Esophagus (tissue), 2 donors: ENCODE results near the gene SLC7A11. TPM values are rescaled to one million over a fixed set of nuclear protein-coding genes. Genes with fewer than 3 reads are reported as not detected.
"Not testable (repeated sequence)": the region's sequence is repeated elsewhere in the genome, so short reads cannot be mapped to it uniquely, and the experiment has no call there.

Source experiments
- H3K27ac ChIP-seq, 2 donors: one replicate each; pipeline ENCODE4 v1.5.1; 2013; ENCODE audit warnings: low read depth in 2 of 2, mild to moderate bottlenecking in 2 of 2, inconsistent platforms in 1 of 2, low read length in 1 of 2, moderate library complexity in 1 of 2
- H3K27me3 ChIP-seq, 2 donors: one replicate each; pipeline ENCODE4 v1.6.1; 2013; ENCODE audit warnings: low read length in 2 of 2, control low read depth in 1 of 2, mild to moderate bottlenecking in 1 of 2; ENCODE audit not compliant: insufficient read depth in 2 of 2, control insufficient read depth in 1 of 2
- H3K36me3 ChIP-seq, 2 donors: one replicate each; pipeline ENCODE4 v1.6.1; 2013; ENCODE audit warnings: low read length in 1 of 2; ENCODE audit not compliant: control insufficient read depth in 2 of 2, insufficient read depth in 2 of 2
- H3K4me1 ChIP-seq, 2 donors: one replicate each; pipeline ENCODE4 v1.6.1; 2013; ENCODE audit warnings: low read length in 1 of 2; ENCODE audit not compliant: control insufficient read depth in 2 of 2, insufficient read depth in 2 of 2
- H3K4me3 ChIP-seq, 2 donors: one replicate each; pipeline ENCODE4 v1.5.1; 2013; ENCODE audit warnings: low read length in 2 of 2, mild to moderate bottlenecking in 2 of 2, low read depth in 1 of 2, moderate library complexity in 1 of 2
- H3K9me3 ChIP-seq, 2 donors: one replicate each; pipeline ENCODE4 v1.6.1; 2013; ENCODE audit warnings: mild to moderate bottlenecking in 2 of 2, low read depth in 1 of 2, low read length in 1 of 2, moderate library complexity in 1 of 2; ENCODE audit not compliant: control insufficient read depth in 2 of 2, insufficient read depth in 1 of 2
- WGBS, 2 donors: extraction: QIAGEN DNeasy Blood & Tissue Kit; methylation state at CpG; one replicate each; pipeline ENCODE4 v1.1.7; 2013; 5-methylcytosine and 5-hydroxymethylcytosine counted together
- polyA plus RNA-seq, 2 donors: library from polyadenylated mRNA; stranded (reverse); fragments of 200-250 nt; gene quantifications; one replicate each; pipeline ENCODE4 v1.2.3, GENCODE V29; 2013
- donor health status: healthy with polysubstance abuse.
- donor health status: Bipolar disorder and iron deficiency.

SLC7A11 gene
- polyA plus RNA-seq, 2 donors = 0.16 to 1.7 TPM

DNA sequence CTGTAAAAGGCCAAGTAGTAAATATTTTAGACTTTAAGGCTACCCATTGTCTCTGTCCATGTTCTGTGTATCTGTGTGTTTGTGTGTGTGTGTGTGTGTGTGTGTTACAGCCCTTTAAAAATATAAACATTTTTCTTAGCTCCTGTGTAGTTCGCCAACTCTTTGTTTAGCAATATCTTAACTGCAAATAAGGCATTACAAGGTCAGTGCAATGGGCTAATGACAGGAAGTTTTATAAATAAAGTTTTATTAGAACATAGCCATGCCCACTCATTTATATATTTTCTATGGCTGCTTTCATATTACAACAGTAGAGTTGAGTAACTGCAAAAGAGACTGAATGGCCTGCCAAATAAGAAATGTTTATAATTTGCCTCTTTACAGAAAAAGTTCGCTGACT lies 5.9 kb upstream of the SLC7A11 start:
- 86 to 88% methylated on average over 2 of the region's 2 CpGs for WGBS, 2 donors
- H3K4me1 ChIP-seq = no peaks in the 10 kb centered on the region
- H3K27ac ChIP-seq = no peak overlapping the region
- no peaks in the 10 kb centered on the region for H3K9me3 ChIP-seq
- H3K4me3 ChIP-seq = no peak overlapping the region
- H3K36me3 ChIP-seq = no peaks in the 10 kb centered on the region
- no peaks in the 10 kb centered on the region for H3K27me3 ChIP-seq

- Histone ChIP-seq H3K27ac (no peak overlapping the region), H3K36me3 (no peaks in the 10 kb centered on the region), H3K4me1 (no peaks in the 10 kb centered on the region), H3K9me3 (no peaks in the 10 kb centered on the region), H3K4me3 (no peak overlapping the region), H3K27me3 (no peaks in the 10 kb centered on the region)
- WGBS, 2 donors = 94 to 95% methylated on average over 3 of the region's 3 CpGs
Observed at GRCh38 chr4:138247643-138248042, 5.5 kb upstream of the SLC7A11 start.

- Histone ChIP-seq H3K27ac (no peak overlapping the region), H3K27me3 (no peaks in the 10 kb centered on the region), H3K4me3 (no peak overlapping the region), H3K4me1 (peaks cover 3 to 4% of the 10 kb centered on the region in 2 donors), H3K36me3 (no peaks in the 10 kb centered on the region), H3K9me3 (no peaks in the 10 kb centered on the region)
- 57 to 68% methylated on average over 3 of the region's 3 CpGs for WGBS, 2 donors
Observed at GRCh38 chr4:138243369-138243768, 1.2 kb upstream of the SLC7A11 start.

- Histone ChIP-seq H3K9me3 (no peaks in the 10 kb centered on the region), H3K27me3 (no peaks in the 10 kb centered on the region), H3K27ac (no peak overlapping the region), H3K4me3 (no peak overlapping the region), H3K36me3 (no peaks in the 10 kb centered on the region), H3K4me1 (peaks cover 3 to 4% of the 10 kb centered on the region in 2 donors)
- WGBS, 2 donors = 18 to 46% methylated on average over 1 of the region's 1 CpG
Observed at GRCh38 chr4:138242834-138243156, 646 bp upstream of the SLC7A11 start.

GRCh38 chr4:138241281-138242075 lies 671 bp downstream of the SLC7A11 start:
- H3K27ac ChIP-seq = peak overlapping the region; percentile 55 to 74
- WGBS, 2 donors = 58 to 68% methylated on average over 13 of the region's 13 CpGs
- peaks cover 3 to 4% of the 10 kb centered on the region in 2 donors for H3K4me1 ChIP-seq
- H3K36me3 ChIP-seq = no peaks in the 10 kb centered on the region
- no peaks in the 10 kb centered on the region for H3K27me3 ChIP-seq
- no peaks in the 10 kb centered on the region for H3K9me3 ChIP-seq
- peak overlapping the region in 1 of 2 donors; percentile 51 for H3K4me3 ChIP-seq

DNA sequence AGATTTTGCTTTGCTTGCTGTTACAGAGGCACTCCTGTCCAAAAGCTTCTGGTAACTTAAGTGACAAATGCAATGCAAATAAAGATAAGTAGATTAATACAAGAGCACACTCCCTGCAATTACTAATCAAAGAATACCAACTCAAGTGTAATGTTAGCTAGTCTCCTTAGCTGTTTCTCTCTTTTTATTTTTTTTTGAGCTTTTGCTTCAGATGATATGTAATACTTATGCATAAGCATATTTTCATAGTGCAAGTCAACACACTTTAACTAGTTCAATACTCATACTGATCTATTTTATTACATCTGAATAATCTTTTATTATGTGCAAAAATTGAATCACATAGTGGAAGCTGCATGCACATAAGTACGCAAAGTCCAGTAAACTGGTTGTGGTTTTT lies 2.7 kb downstream of the SLC7A11 start:
- peaks cover 3 to 4% of the 10 kb centered on the region in 2 donors for H3K4me1 ChIP-seq
- no peaks in the 10 kb centered on the region for H3K9me3 ChIP-seq
- H3K27me3 ChIP-seq = no peaks in the 10 kb centered on the region
- peak overlapping the region in 1 of 2 donors; percentile 3 for H3K4me3 ChIP-seq
- H3K27ac ChIP-seq = no peak overlapping the region
- no peaks in the 10 kb centered on the region for H3K36me3 ChIP-seq
- 0% methylated on average over 1 of the region's 1 CpG for WGBS, 2 donors

DNA sequence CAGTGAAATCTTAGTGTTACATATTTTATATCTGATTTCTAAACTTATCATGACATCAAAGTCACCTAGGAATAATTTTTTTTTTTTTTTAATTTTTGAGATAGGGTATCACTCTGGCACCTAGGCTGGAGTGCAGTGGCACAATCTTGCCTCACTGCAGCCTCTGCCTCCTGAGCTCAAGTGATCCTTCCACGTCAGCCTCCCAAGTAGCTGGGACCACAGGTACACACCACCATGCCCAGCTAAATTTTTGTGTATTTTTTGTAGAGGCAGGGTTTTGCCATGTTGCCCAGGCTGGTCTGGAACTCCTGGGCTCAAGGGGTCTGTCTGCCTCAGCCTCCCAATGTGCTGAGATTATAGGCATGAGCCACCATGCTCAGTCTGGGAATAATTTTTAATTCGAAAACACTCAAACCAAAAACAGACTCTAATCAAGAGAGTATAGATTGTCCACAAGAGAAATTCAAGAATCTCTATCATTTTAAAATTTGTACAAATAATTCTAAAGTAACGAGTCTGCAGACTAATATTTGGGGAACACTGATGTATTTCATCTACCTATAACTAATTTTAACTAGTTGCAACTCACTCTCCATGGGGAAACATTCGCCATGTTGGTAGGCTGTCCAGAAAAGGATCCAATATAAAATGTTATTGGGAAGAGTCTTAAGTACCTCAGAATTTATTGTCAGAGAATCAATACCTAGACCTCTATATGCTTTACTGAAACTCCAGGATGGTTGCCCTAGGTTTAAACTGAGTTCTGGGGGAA lies 3.4 kb downstream of the SLC7A11 start:
- Histone ChIP-seq H3K4me3 (no peak overlapping the region), H3K27me3 (no peaks in the 10 kb centered on the region), H3K9me3 (no peaks in the 10 kb centered on the region), H3K27ac (no peak overlapping the region), H3K36me3 (no peaks in the 10 kb centered on the region), H3K4me1 (peaks cover 3 to 4% of the 10 kb centered on the region in 2 donors)
- 92 to 93% methylated on average over 4 of the region's 4 CpGs for WGBS, 2 donors

DNA sequence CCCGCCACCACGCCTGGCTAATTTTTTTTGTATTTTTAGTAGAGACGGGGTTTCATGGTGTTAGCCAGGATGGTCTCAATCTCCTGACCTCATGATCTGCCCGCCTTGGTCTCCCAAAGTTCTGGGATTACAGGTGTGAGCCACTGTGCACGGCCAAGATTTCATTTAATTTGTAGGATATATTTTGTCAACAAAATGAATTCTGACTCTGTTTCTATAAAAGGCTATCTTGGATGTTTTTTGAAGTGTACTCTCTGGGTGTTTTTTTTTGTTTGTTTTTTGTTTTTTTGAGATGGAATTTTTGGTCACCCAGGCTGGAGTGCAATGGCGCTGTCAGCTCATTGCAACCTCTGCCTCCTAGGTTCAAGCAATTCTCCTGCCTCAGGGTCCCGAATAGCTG lies 5.0 kb downstream of the SLC7A11 start:
- H3K4me1 ChIP-seq, H3K4me3 ChIP-seq, H3K9me3 ChIP-seq, H3K36me3 ChIP-seq, H3K27me3 ChIP-seq, H3K27ac ChIP-seq: not testable (repeated sequence)
- 94 to 100% methylated on average over 7 of the region's 7 CpGs for WGBS, 2 donors

DNA sequence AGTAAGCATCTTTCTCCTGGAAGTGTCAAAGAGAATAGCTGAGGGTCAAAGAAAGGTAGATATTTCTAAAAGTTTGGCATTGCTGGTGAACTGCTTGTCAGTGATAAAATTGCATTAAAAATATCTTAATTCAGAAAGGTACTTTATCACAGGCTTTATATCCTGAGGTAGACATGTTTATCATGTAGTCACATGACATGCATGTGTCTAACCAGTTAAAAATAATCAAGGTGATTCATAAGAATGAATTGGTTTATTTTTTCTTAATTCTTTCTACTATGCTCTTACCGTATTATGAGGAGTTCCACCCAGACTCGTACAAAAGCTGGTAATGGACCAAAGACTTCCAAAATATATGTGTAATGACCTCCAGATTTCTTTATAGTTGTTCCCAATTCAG lies 6.1 kb downstream of the SLC7A11 start:
- no peaks in the 10 kb centered on the region for H3K4me1 ChIP-seq
- 65 to 77% methylated on average over 2 of the region's 2 CpGs for WGBS, 2 donors
- no peaks in the 10 kb centered on the region for H3K9me3 ChIP-seq
- H3K4me3 ChIP-seq = no peak overlapping the region
- H3K27ac ChIP-seq = no peak overlapping the region
- H3K27me3 ChIP-seq = no peaks in the 10 kb centered on the region
- no peaks in the 10 kb centered on the region for H3K36me3 ChIP-seq
